ENCODE measurements around the gene FARP1.

FARP1 gene

GRCh38 chr13:98239162-98240076 lies 96.5 kb downstream of the FARP1 start:
- Histone ChIP-seq H2BK12ac (ENCODE audit: low read length) (no peak overlapping the region), H2BK120ac (ENCODE audit: insufficient read depth, low read length, poor library complexity) (no peak overlapping the region), H4K12ac (ENCODE audit: low read depth, low read length) (no peak overlapping the region), H2AFZ (ENCODE audit: insufficient read depth, low read length, poor library complexity) (no peak overlapping the region), H3K27me3 (ENCODE audit: insufficient read depth, low read length) (no peaks in the 10 kb centered on the region), H3K9ac (ENCODE audit: low read length) (no peak overlapping the region), H3K18ac (ENCODE audit: low read length) (no peak overlapping the region), H3K4me1 (ENCODE audit: control insufficient read depth in 1 of 2, insufficient read depth in 2 of 2, low read length in 2 of 2) (no peaks in the 10 kb centered on the region), H3K27ac (ENCODE audit: low read depth, low read length) (no peak overlapping the region), H2AK5ac (ENCODE audit: low read length) (no peak overlapping the region), H3K79me2 (ENCODE audit: control insufficient read depth, insufficient read depth, low read length, poor library complexity) (no peaks in the 10 kb centered on the region), H4K91ac (ENCODE audit: low read depth, low read length) (no peak overlapping the region), H3K36me3 (ENCODE audit: control insufficient read depth in 1 of 2, insufficient read depth in 2 of 2, low read length in 2 of 2) (no peaks in the 10 kb centered on the region), H3K79me1 (ENCODE audit: low read length) (no peaks in the 10 kb centered on the region), H3K9me3 (ENCODE audit: insufficient read depth, low read depth, low read length) (no peaks in the 10 kb centered on the region), H3K4me2 (ENCODE audit: low read length) (no peak overlapping the region), H3K4me3 (ENCODE audit: low read depth, low read length) (no peak overlapping the region), H3K14ac (ENCODE audit: low read length) (no peak overlapping the region), H3K4ac (ENCODE audit: low read depth, low read length) (no peak overlapping the region), H4K8ac (ENCODE audit: low read depth, low read length) (no peak overlapping the region), H2BK5ac (ENCODE audit: low read depth, low read length, poor library complexity) (no peak overlapping the region), H3K23ac (ENCODE audit: low read length) (no peak overlapping the region)
- no peak for DNase-seq
- no CpG with 5 or more reads among the region's 14 CpGs for WGBS (ENCODE audit: extremely low coverage, insufficient coverage, insufficient read length)

GRCh38 chr13:98240135-98240534 lies 97.2 kb downstream of the FARP1 start:
- Histone ChIP-seq H3K23ac (ENCODE audit: low read length) (no peak overlapping the region), H3K36me3 (ENCODE audit: control insufficient read depth in 1 of 2, insufficient read depth in 2 of 2, low read length in 2 of 2) (no peaks in the 10 kb centered on the region), H2BK120ac (ENCODE audit: insufficient read depth, low read length, poor library complexity) (no peak overlapping the region), H3K14ac (ENCODE audit: low read length) (no peak overlapping the region), H3K4me2 (ENCODE audit: low read length) (no peak overlapping the region), H3K27ac (ENCODE audit: low read depth, low read length) (no peak overlapping the region), H3K18ac (ENCODE audit: low read length) (no peak overlapping the region), H3K4ac (ENCODE audit: low read depth, low read length) (no peak overlapping the region), H2AK5ac (ENCODE audit: low read length) (no peak overlapping the region), H3K79me1 (ENCODE audit: low read length) (no peaks in the 10 kb centered on the region), H4K91ac (ENCODE audit: low read depth, low read length) (no peak overlapping the region), H2BK5ac (ENCODE audit: low read depth, low read length, poor library complexity) (no peak overlapping the region), H3K9me3 (ENCODE audit: insufficient read depth, low read depth, low read length) (no peaks in the 10 kb centered on the region), H3K4me3 (ENCODE audit: low read depth, low read length) (no peak overlapping the region), H4K12ac (ENCODE audit: low read depth, low read length) (no peak overlapping the region), H2BK12ac (ENCODE audit: low read length) (no peak overlapping the region), H2AFZ (ENCODE audit: insufficient read depth, low read length, poor library complexity) (no peak overlapping the region), H3K4me1 (ENCODE audit: control insufficient read depth in 1 of 2, insufficient read depth in 2 of 2, low read length in 2 of 2) (no peaks in the 10 kb centered on the region), H3K79me2 (ENCODE audit: control insufficient read depth, insufficient read depth, low read length, poor library complexity) (no peaks in the 10 kb centered on the region), H3K27me3 (ENCODE audit: insufficient read depth, low read length) (no peaks in the 10 kb centered on the region), H3K9ac (ENCODE audit: low read length) (no peak overlapping the region), H4K8ac (ENCODE audit: low read depth, low read length) (no peak overlapping the region)
- no peak for DNase-seq
- no CpG with 5 or more reads among the region's 12 CpGs for WGBS (ENCODE audit: extremely low coverage, insufficient coverage, insufficient read length)

- WGBS (ENCODE audit: extremely low coverage, insufficient coverage, insufficient read length) = no CpG with 5 or more reads among the region's 11 CpGs
Observed at GRCh38 chr13:98240974-98241373, 98.1 kb downstream of the FARP1 start.

GRCh38 chr13:98241976-98242375 lies 99.1 kb downstream of the FARP1 start:
- H3K4me3 ChIP-seq (ENCODE audit: low read depth, low read length) = no peak overlapping the region
- H2BK120ac ChIP-seq (ENCODE audit: insufficient read depth, low read length, poor library complexity) = no peak overlapping the region
- H4K8ac ChIP-seq (ENCODE audit: low read depth, low read length) = no peak overlapping the region
- H4K12ac ChIP-seq (ENCODE audit: low read depth, low read length) = no peak overlapping the region
- H4K91ac ChIP-seq (ENCODE audit: low read depth, low read length) = no peak overlapping the region
- H3K18ac ChIP-seq (ENCODE audit: low read length) = no peak overlapping the region
- H3K27ac ChIP-seq (ENCODE audit: low read depth, low read length) = no peak overlapping the region
- no peak overlapping the region for H2AFZ ChIP-seq (ENCODE audit: insufficient read depth, low read length, poor library complexity)
- H3K9ac ChIP-seq (ENCODE audit: low read length) = no peak overlapping the region
- H3K4me2 ChIP-seq (ENCODE audit: low read length) = no peak overlapping the region
- H3K36me3 ChIP-seq (ENCODE audit: control insufficient read depth in 1 of 2, insufficient read depth in 2 of 2, low read length in 2 of 2) = no peaks in the 10 kb centered on the region
- no peak overlapping the region for H2AK5ac ChIP-seq (ENCODE audit: low read length)
- no peaks in the 10 kb centered on the region for H3K27me3 ChIP-seq (ENCODE audit: insufficient read depth, low read length)
- peaks cover 2% of the 10 kb centered on the region for H3K79me1 ChIP-seq (ENCODE audit: low read length)
- H2BK12ac ChIP-seq (ENCODE audit: low read length) = no peak overlapping the region
- no peaks in the 10 kb centered on the region for H3K9me3 ChIP-seq (ENCODE audit: insufficient read depth, low read depth, low read length)
- no peaks in the 10 kb centered on the region for H3K4me1 ChIP-seq (ENCODE audit: control insufficient read depth in 1 of 2, insufficient read depth in 2 of 2, low read length in 2 of 2)
- H3K4ac ChIP-seq (ENCODE audit: low read depth, low read length) = no peak overlapping the region
- WGBS (ENCODE audit: extremely low coverage, insufficient coverage, insufficient read length) = no CpG with 5 or more reads among the region's 7 CpGs
- H2BK5ac ChIP-seq (ENCODE audit: low read depth, low read length, poor library complexity) = no peak overlapping the region
- no peak overlapping the region for H3K23ac ChIP-seq (ENCODE audit: low read length)
- no peak overlapping the region for H3K14ac ChIP-seq (ENCODE audit: low read length)
- no peak for DNase-seq
- H3K79me2 ChIP-seq (ENCODE audit: control insufficient read depth, insufficient read depth, low read length, poor library complexity) = no peaks in the 10 kb centered on the region

More at GRCh38 chr13:98240974-98241373, 98.1 kb downstream of the FARP1 start:
- Histone ChIP-seq H3K14ac (ENCODE audit: low read length) (no peak overlapping the region), H4K12ac (ENCODE audit: low read depth, low read length) (no peak overlapping the region), H2BK12ac (ENCODE audit: low read length) (no peak overlapping the region), H3K9me3 (ENCODE audit: insufficient read depth, low read depth, low read length) (no peaks in the 10 kb centered on the region), H3K27ac (ENCODE audit: low read depth, low read length) (no peak overlapping the region), H2BK120ac (ENCODE audit: insufficient read depth, low read length, poor library complexity) (no peak overlapping the region), H2AK5ac (ENCODE audit: low read length) (no peak overlapping the region), H3K4me2 (ENCODE audit: low read length) (no peak overlapping the region), H2AFZ (ENCODE audit: insufficient read depth, low read length, poor library complexity) (no peak overlapping the region), H3K27me3 (ENCODE audit: insufficient read depth, low read length) (no peaks in the 10 kb centered on the region), H3K18ac (ENCODE audit: low read length) (no peak overlapping the region), H3K79me1 (ENCODE audit: low read length) (no peaks in the 10 kb centered on the region), H3K9ac (ENCODE audit: low read length) (no peak overlapping the region), H4K8ac (ENCODE audit: low read depth, low read length) (no peak overlapping the region), H3K4me1 (ENCODE audit: control insufficient read depth in 1 of 2, insufficient read depth in 2 of 2, low read length in 2 of 2) (no peaks in the 10 kb centered on the region), H3K4me3 (ENCODE audit: low read depth, low read length) (no peak overlapping the region), H3K4ac (ENCODE audit: low read depth, low read length) (no peak overlapping the region), H3K36me3 (ENCODE audit: control insufficient read depth in 1 of 2, insufficient read depth in 2 of 2, low read length in 2 of 2) (no peaks in the 10 kb centered on the region), H3K23ac (ENCODE audit: low read length) (no peak overlapping the region), H2BK5ac (ENCODE audit: low read depth, low read length, poor library complexity) (no peak overlapping the region), H4K91ac (ENCODE audit: low read depth, low read length) (no peak overlapping the region), H3K79me2 (ENCODE audit: control insufficient read depth, insufficient read depth, low read length, poor library complexity) (no peaks in the 10 kb centered on the region)
- no peak for DNase-seq

All from trophoblast cell (in vitro differentiated cells and primary cell).